Activated naive CD4-positive, alpha-beta T cell treated with anti-CD3 and anti-CD28 coated beads, Interleukin-2, amount 50 U/mL, for 16 hours (primary cell): ENCODE data around the gene SYNJ1.

Source experiments
- DNase-seq: peaks from one replicate; pipeline ENCODE4 v3.0.0-alpha.2; 2020

Gene SYNJ1

GRCh38 chr21:32608851-32609250 lies 119.0 kb downstream of the SYNJ1 start:
- DNase-seq, result no peak

- no peak for DNase-seq
These were observed 122.3 kb downstream of the SYNJ1 start for GRCh38 chr21:32605469-32605868.

- DNase-seq, result no peak
These were observed 123.3 kb downstream of the SYNJ1 start for GRCh38 chr21:32604464-32604863.

GRCh38 chr21:32603131-32603530 lies 124.7 kb downstream of the SYNJ1 start:
- DNase-seq, result no peak

DNA sequence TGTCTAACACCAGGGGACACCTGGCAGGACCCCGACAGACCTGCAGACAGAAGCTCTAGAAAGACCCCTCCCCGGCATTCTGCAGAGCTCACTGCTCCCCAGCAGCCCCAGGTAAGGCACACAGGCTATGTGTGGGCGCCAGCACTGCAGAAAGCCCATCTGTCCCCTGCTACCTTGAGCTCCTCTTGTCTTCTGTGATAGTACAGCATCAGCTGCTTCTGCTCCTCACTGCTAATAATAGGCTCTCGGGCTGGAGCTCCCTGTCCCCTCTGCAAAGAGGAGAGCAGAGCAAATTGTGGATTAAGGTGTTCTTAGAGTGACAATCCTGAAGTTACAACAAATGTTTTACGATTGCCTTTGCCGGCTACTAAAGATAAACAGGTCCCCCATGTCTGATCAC lies 125.7 kb downstream of the SYNJ1 start:
- DNase-seq, result no peak

GRCh38 chr21:32599526-32599925 lies 128.3 kb downstream of the SYNJ1 start:
- no peak for DNase-seq

GRCh38 chr21:32599091-32599490 lies 128.7 kb downstream of the SYNJ1 start:
- DNase-seq, result no peak

GRCh38 chr21:32597205-32597604 lies 130.6 kb downstream of the SYNJ1 start:
- DNase-seq, result no peak

DNA sequence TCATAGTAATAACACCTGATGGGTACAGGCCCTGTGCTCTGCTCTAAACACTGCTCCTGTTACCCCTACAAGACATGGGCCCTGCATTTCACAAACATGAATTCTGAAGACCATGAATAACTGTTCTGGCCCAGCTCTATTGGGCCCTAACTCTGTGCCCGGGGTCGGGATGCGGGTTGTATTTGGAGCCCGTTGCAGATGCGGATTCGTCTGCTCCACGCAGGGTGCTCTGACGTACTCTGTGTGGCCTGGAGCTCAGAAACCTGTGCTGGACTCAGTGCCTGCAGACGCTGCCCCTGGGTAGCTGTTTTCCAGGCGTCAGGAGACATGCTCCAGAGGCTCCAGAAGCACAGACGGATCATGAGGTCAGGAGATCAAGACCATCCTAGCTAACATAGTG lies 132.4 kb downstream of the SYNJ1 start:
- DNase-seq, result no peak

DNA sequence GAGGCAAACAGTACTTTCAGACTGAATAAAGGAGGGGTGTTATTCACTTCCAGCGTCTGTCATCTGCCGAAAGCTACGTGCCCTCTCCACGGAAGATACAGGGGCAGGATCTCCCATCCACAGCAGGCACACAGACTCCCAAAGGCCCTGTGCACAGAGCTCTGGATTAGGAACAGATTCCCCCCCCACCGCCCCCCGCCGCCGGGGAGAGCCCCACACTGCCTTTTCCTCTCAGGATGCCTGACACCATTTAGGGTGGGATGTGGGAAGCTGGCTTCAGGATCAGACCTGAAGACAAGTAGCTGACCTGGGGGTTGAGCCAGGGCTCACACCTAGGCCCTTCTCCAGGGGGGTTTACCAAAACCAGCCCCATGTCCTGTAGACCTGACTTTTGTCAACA lies 134.1 kb downstream of the SYNJ1 start:
- DNase-seq, result no peak

DNA sequence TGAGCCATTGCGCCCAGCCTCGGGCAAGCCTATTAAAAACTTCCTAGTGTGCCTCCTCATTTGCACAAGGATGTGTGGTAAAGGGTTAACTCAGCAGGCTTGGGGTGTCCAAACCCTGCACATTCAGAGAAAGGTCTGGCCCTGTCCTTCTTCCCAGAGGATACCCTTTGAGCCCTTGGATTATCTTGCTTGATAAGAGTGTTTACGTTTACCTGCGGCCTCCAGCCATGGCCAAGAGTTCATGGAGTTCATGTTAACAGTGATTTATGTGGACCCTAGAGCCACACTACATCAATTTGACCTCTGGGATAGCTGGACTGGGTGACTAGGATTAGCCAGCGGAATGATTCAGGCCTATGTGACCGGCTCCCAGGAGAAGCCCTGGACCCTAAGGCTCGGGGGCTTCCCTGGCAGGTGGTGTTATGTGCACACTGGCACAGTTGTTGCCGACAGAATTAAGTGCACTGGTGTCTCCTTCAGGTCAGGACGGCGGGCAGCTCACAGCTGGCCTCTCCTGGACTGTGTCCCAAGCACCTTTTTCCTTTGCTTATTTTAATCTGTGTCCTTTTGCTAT lies 134.8 kb downstream of the SYNJ1 start:
- no peak for DNase-seq

GRCh38 chr21:32590130-32590529 lies 137.7 kb downstream of the SYNJ1 start:
- DNase-seq, result no peak

DNA sequence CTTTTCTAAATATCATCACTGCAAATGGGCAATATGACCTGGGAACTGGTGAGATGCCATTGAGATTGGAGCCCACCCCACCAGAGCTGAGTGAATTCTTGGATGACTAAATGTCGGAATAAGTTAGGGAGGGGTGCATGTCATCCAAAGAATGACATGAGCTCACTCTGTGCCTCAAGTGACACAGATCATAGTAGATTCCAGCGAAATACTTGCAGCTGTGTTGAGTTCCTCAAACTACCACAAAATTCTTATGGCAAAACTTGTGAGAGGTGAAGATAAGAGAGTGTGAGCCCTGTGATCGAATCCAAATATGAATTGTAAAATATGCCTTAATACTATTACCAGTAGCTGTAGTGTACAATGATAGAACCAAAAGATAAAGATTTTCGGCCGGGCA lies 140.2 kb downstream of the SYNJ1 start:
- DNase-seq, result no peak

- DNase-seq, result no peak
These were observed 140.7 kb downstream of the SYNJ1 start for GRCh38 chr21:32587120-32587519.

GRCh38 chr21:32585970-32586369 lies 141.8 kb downstream of the SYNJ1 start:
- no peak for DNase-seq

DNA sequence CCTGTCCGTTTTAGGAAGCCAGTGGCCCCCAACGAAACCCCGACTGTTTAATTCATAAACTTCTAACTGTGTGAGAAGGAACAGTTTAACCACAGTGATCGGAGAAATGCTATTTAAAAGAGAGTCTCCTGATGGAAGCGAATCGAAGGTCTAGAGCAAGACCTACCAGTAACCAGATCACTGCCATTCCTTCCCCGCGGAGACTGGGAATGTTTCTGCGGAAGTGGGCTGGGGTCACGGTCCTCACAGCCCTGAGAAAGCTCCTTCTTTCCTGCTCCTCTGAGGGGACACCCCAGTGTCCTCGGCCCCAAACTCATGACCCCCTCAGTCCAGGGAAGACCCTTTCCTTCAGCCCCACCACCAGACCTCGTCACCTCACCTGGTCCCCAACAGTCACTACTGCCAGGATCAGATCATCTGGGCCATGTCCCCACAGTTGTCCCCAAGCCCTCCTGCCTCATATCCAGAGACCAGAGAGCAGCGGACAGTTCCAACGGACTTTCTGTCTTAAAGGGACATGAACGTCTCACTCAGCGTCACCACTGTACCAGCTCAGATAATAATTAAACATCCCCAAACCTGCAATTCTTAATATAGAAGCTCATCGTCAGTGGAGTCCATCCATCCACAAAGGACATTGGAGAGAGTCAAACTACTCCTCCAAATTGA lies 142.6 kb downstream of the SYNJ1 start, which contains the start of gene TCP10L:
TSS of gene TCP10L (minus strand) at position 482 of the 669 bp plus-strand sequence. CDS start 1,219 bp downstream, outside the sequence.
- no peak for DNase-seq

GRCh38 chr21:32584472-32584871 lies 143.3 kb downstream of the SYNJ1 start:
- DNase-seq, result no peak

DNA sequence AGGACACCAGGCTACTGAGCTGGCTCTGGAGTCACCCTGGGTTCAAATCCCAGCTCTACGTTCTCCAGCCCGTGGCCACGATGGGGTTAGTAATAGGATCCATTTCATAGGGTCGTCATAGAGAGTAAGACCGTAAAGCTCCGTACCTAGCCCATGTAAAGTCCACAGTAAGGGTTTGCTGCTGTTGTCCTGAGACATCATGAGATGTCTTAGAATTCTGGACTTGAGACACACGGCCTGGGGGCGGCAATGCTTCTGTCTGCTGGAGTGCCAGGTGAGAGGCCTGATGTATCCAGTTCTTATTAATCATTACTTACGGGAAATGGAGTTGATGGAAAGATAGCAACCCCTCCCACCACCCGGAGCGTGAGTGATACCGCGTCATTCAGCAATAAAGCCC lies 146.1 kb downstream of the SYNJ1 start:
- no peak for DNase-seq

DNA sequence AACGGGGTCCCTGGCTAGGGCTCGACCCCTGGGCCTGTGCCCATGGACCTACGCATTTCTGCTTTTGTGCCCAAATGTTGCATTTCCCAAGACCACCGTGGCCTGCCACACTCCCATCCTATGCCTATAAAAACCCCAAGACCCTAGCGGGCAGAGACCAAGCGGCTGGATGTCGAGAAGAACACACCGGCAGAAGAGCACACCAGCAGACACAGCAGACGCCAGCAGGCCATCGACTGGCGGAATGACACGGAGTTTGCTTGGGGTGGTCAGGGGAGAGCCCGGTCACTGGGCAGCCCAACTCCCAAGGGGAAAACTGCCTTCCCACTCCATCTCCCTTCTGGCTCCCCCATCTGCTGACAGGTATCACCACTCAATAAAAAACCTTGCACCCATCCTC lies 146.9 kb downstream of the SYNJ1 start:
- no peak for DNase-seq
